GM19438 (cell line): ENCODE results near the gene PANK1.
"Not testable (repeated sequence)": the region's sequence is repeated elsewhere in the genome, so short reads cannot be mapped to it uniquely, and the experiment has no call there.

Source experiments
- ATAC-seq: cut with Tn5 transposase; IDR thresholded peaks from one replicate; pipeline ENCODE4 v1.9.1; 2021; ENCODE audit warnings: low read depth; ENCODE audit not compliant: unreplicated experiment

Gene PANK1

GRCh38 chr10:89622151-89622550, 22.9 kb downstream of the PANK1 start:
- no peak for ATAC-seq

- ATAC-seq = no peak
Observed at GRCh38 chr10:89621438-89621837, 23.6 kb downstream of the PANK1 start.

- ATAC-seq = not testable (repeated sequence)
Observed at GRCh38 chr10:89620296-89620695, 24.7 kb downstream of the PANK1 start.

GRCh38 chr10:89615824-89616223, 29.2 kb downstream of the PANK1 start:
- no peak for ATAC-seq

- no peak for ATAC-seq
Observed at GRCh38 chr10:89615112-89615511, 29.9 kb downstream of the PANK1 start.

GRCh38 chr10:89613582-89613981, 31.5 kb downstream of the PANK1 start:
- ATAC-seq = no peak

- ATAC-seq = no peak
Observed at GRCh38 chr10:89611282-89611681, 33.8 kb downstream of the PANK1 start.

- peak; percentile 52 for ATAC-seq
Observed at GRCh38 chr10:89609833-89610346, 35.2 kb downstream of the PANK1 start.

- ATAC-seq = no peak
Observed at GRCh38 chr10:89604200-89604599, 40.8 kb downstream of the PANK1 start.

- ATAC-seq = no peak
Observed at GRCh38 chr10:89602919-89603318, 42.1 kb downstream of the PANK1 start.

GRCh38 chr10:89601728-89602361, 43.2 kb downstream of the PANK1 start:
- ATAC-seq = no peak

- no peak for ATAC-seq
Observed at GRCh38 chr10:89600041-89600440, 45.0 kb downstream of the PANK1 start.

GRCh38 chr10:89593043-89593442, 52.0 kb downstream of the PANK1 start:
- ATAC-seq = no peak

- ATAC-seq = no peak
Observed at GRCh38 chr10:89592539-89592938, 52.5 kb downstream of the PANK1 start.

- ATAC-seq = no peak
Observed at GRCh38 chr10:89591796-89592271, 53.2 kb downstream of the PANK1 start.

GRCh38 chr10:89591111-89591795, 53.8 kb downstream of the PANK1 start:
- no peak for ATAC-seq

- ATAC-seq = no peak
Observed at GRCh38 chr10:89590326-89590725, 54.7 kb downstream of the PANK1 start.

- ATAC-seq = no peak
Observed at GRCh38 chr10:89589101-89589720, 55.8 kb downstream of the PANK1 start.

GRCh38 chr10:89588671-89589070, 56.4 kb downstream of the PANK1 start:
- no peak for ATAC-seq

- ATAC-seq = no peak
Observed at GRCh38 chr10:89582022-89582421, 63.0 kb downstream of the PANK1 start.

GRCh38 chr10:89580243-89580642, 64.8 kb downstream of the PANK1 start:
- ATAC-seq = no peak

GRCh38 chr10:89576696-89577095, 68.3 kb downstream of the PANK1 start:
- no peak for ATAC-seq
